HL-60 (cell line): Measurements from ENCODE around the gene ATOH7.

Source experiments
- DNase-seq, 2 experiments: peaks; one replicate each; pipeline ENCODE4 v3.0.0-alpha.2; 2010 to 2020; ENCODE audit warnings: low read depth in 1 of 2, low spot score in 1 of 2
- H3K27ac ChIP-seq: fragments of 250-450 bp; sonication (Bioruptor Pico); replicated peaks from 2 replicates; pipeline ENCODE4 v1.5.1; 2020; ENCODE audit warnings: mild to moderate bottlenecking, moderate library complexity
- H3K27me3 ChIP-seq: fragments of 250-450 bp; sonication (Bioruptor Pico); 2 replicates; pipeline ENCODE4 v1.5.1; 2021; ENCODE audit warnings: mild to moderate bottlenecking, moderate library complexity; ENCODE audit not compliant: insufficient read depth, poor library complexity, severe bottlenecking
- H3K4me3 ChIP-seq: replicated peaks from 2 replicates; pipeline ENCODE4 v1.5.1; 2011; ENCODE audit warnings: mild to moderate bottlenecking, control low read depth, low read length; ENCODE audit not compliant: insufficient read depth
- CTCF ChIP-seq: IDR thresholded peaks from one replicate; pipeline ENCODE4 v1.5.1; 2011; ENCODE audit warnings: low read length, control low read depth, inconsistent platforms; ENCODE audit not compliant: insufficient read depth
- GABPA ChIP-seq: IDR thresholded peaks from 2 replicates; pipeline ENCODE4 v1.6.1; 2012; ENCODE audit warnings: low read depth
- POLR2AphosphoS5 ChIP-seq: IDR thresholded peaks from 2 replicates; pipeline ENCODE4 v1.6.1; 2012; ENCODE audit warnings: low read depth
- REST ChIP-seq: IDR thresholded peaks from 2 replicates; pipeline ENCODE4 v1.6.1; 2012; ENCODE audit warnings: low read depth; ENCODE audit not compliant: insufficient replicate concordance
- SPI1 ChIP-seq: IDR thresholded peaks from 2 replicates; pipeline ENCODE4 v1.6.1; 2012; ENCODE audit warnings: low read depth, mild to moderate bottlenecking, borderline replicate concordance

ATOH7 gene

GRCh38 chr10:68192113-68192512, 39.8 kb downstream of the ATOH7 start:
- Histone ChIP-seq H3K4me3 (no peak overlapping the region), H3K27me3 (no peaks in the 10 kb centered on the region), H3K27ac (no peak overlapping the region)
- no peak for TF ChIP-seq GABPA
- no peak for TF ChIP-seq POLR2AphosphoS5
- no peak for TF ChIP-seq SPI1
- TF ChIP-seq CTCF = no peak
- no peak for TF ChIP-seq REST
- DNase-seq = no peak

GRCh38 chr10:68188835-68189234, 43.1 kb downstream of the ATOH7 start:
- no peak for DNase-seq
- no peak for TF ChIP-seq SPI1
- TF ChIP-seq REST = no peak
- no peak for TF ChIP-seq GABPA
- no peak for TF ChIP-seq POLR2AphosphoS5
- TF ChIP-seq CTCF = no peak
- H3K27ac ChIP-seq = no peak overlapping the region
- no peak overlapping the region for H3K4me3 ChIP-seq
- no peaks in the 10 kb centered on the region for H3K27me3 ChIP-seq

GRCh38 chr10:68185085-68185484, 46.8 kb downstream of the ATOH7 start:
- no peak for DNase-seq
- Histone ChIP-seq H3K27me3 (no peaks in the 10 kb centered on the region), H3K27ac (no peak overlapping the region), H3K4me3 (no peak overlapping the region)
- TF ChIP-seq CTCF = no peak

GRCh38 chr10:68184546-68184945, 47.4 kb downstream of the ATOH7 start:
- H3K4me3 ChIP-seq = no peak overlapping the region
- TF ChIP-seq SPI1 (no peak), REST (no peak), GABPA (no peak), CTCF (no peak), POLR2AphosphoS5 (no peak)

More at GRCh38 chr10:68184546-68184945, 47.4 kb downstream of the ATOH7 start:
- Histone ChIP-seq H3K27ac (no peak overlapping the region), H3K27me3 (no peaks in the 10 kb centered on the region)
- no peak for DNase-seq
